Keratinocyte (primary cell): ENCODE results near the gene TIAL1. TPM values are rescaled to one million over a fixed set of nuclear protein-coding genes. Genes with fewer than 3 reads are reported as not detected.

ENCODE experiments used
- DNase-seq: peaks from one replicate; pipeline ENCODE4 v3.0.0-alpha.2; 2011; ENCODE audit warnings: low read depth, missing footprints, low spot score
- FAIRE-seq: peaks from 2 replicates; lab custom pipeline; 2011; peaks lifted over from hg19 to GRCh38; lab: Jason Lieb, UNC
- H2AFZ ChIP-seq: 2 replicates; pipeline ENCODE4 v1.6.0; 2012; ENCODE audit warnings: low read length, control low read depth, inconsistent platforms; ENCODE audit not compliant: control insufficient read depth
- H3K27ac ChIP-seq: 2 replicates; pipeline ENCODE4 v1.5.1; 2011; ENCODE audit warnings: low read length; ENCODE audit not compliant: control insufficient read depth, insufficient read depth
- H3K27me3 ChIP-seq: 3 replicates; pipeline ENCODE4 v1.6.0; 2011; ENCODE audit warnings: low read length; ENCODE audit not compliant: control insufficient read depth, insufficient read depth; ENCODE audit errors: extremely low read depth
- H3K36me3 ChIP-seq, 2 experiments: 2 replicates in 1 of 2; 3 replicates in 1 of 2; pipeline ENCODE4 v1.5.1; 2011; ENCODE audit warnings: low read length in 2 of 2, mild to moderate bottlenecking in 1 of 2; ENCODE audit not compliant: control insufficient read depth in 2 of 2, insufficient read depth in 2 of 2; ENCODE audit errors: extremely low read depth in 1 of 2
- H3K4me1 ChIP-seq: 3 replicates; pipeline ENCODE4 v1.5.1; 2011; ENCODE audit warnings: low read length; ENCODE audit not compliant: control insufficient read depth, insufficient read depth; ENCODE audit errors: extremely low read depth
- H3K4me2 ChIP-seq: 3 replicates; pipeline ENCODE4 v1.6.0; 2011; ENCODE audit warnings: low read depth, low read length; ENCODE audit not compliant: control insufficient read depth, insufficient read depth; ENCODE audit errors: extremely low read depth
- H3K4me3 ChIP-seq, 3 experiments: fragments of 200-600 bp in 1 of 3; sonication (generic) in 1 of 3; 2 replicates in 2 of 3; 3 replicates in 1 of 3; pipeline ENCODE4 v1.5.1; 2011 to 2016; ENCODE audit warnings: low read length in 3 of 3, mild to moderate bottlenecking in 3 of 3, control low read depth in 2 of 3, inconsistent platforms in 1 of 3, low read depth in 1 of 3, mixed read lengths in 1 of 3, mixed run types in 1 of 3, moderate library complexity in 1 of 3; ENCODE audit not compliant: control insufficient read depth in 2 of 3, insufficient read depth in 2 of 3; ENCODE audit errors: extremely low read depth in 1 of 3
- H3K79me2 ChIP-seq: 2 replicates; pipeline ENCODE4 v1.6.0; 2012; ENCODE audit warnings: low read length; ENCODE audit not compliant: control insufficient read depth, insufficient read depth
- H3K9ac ChIP-seq: 3 replicates; pipeline ENCODE4 v1.6.0; 2011; ENCODE audit warnings: low read length; ENCODE audit not compliant: control insufficient read depth, insufficient read depth; ENCODE audit errors: extremely low read depth
- H3K9me1 ChIP-seq: 3 replicates; pipeline ENCODE4 v1.6.0; 2011; ENCODE audit warnings: low read length; ENCODE audit not compliant: control insufficient read depth, insufficient read depth; ENCODE audit errors: extremely low read depth
- H3K9me3 ChIP-seq: 2 replicates; pipeline ENCODE4 v1.5.1; 2012; ENCODE audit warnings: low read depth, low read length; ENCODE audit not compliant: control insufficient read depth
- H4K20me1 ChIP-seq: 3 replicates; pipeline ENCODE4 v1.6.0; 2011; ENCODE audit warnings: low read length; ENCODE audit not compliant: control insufficient read depth, insufficient read depth; ENCODE audit errors: extremely low read depth
- EZH2 ChIP-seq: IDR thresholded peaks from one replicate; pipeline ENCODE4 v1.6.1; 2012; ENCODE audit warnings: inconsistent platforms, mild to moderate bottlenecking, low read length, moderate library complexity
- dilution Hi-C: fragments of 300-500 bp; cut with MboI; formaldehyde crosslinking; loops from one replicate; pipeline ENCODE4 v1.7.0; 2020; ENCODE audit warnings: low sequenced_read_pairs; ENCODE audit not compliant: extremely low pct_ligation_motif_present
- polyA plus RNA-seq, 5 experiments: library from polyadenylated mRNA; depleted of rRNA in 3 of 5; stranded (reverse) in 3 of 5; stranded (forward) in 1 of 5; unstranded in 1 of 5; fragments of >200 nt; gene quantifications; 1 replicate in 1 of 5; 2 replicates in 3 of 5; 3 replicates in 1 of 5; pipeline versions ENCODE4 v1.2.1 to v1.2.3, GENCODE V29; 2011 to 2012; ENCODE audit warnings: missing spikeins in 2 of 5, low read depth in 1 of 5, low replicate concordance in 1 of 5
- TF ChIP-seq, protein P1 (sequence below), 3 experiments: IDR thresholded peaks in 1 of 3; conservative IDR thresholded peaks in 1 of 3; optimal IDR thresholded peaks in 1 of 3; 2 replicates in 2 of 3; 3 replicates in 1 of 3; pipeline versions ENCODE3 to v1.5.1; 2011; ENCODE audit warnings: low read length in 3 of 3, mild to moderate bottlenecking in 3 of 3, moderate library complexity in 2 of 3, control low read depth in 1 of 3, inconsistent platforms in 1 of 3; ENCODE audit not compliant: insufficient read depth in 2 of 3; ENCODE audit errors: extremely low read depth in 1 of 3

TIAL1 gene
- polyA plus RNA-seq, 1 donor (not counting 4 experiments of a cell fraction or from before 2014, with no cell fraction given): 117 TPM

DNA sequence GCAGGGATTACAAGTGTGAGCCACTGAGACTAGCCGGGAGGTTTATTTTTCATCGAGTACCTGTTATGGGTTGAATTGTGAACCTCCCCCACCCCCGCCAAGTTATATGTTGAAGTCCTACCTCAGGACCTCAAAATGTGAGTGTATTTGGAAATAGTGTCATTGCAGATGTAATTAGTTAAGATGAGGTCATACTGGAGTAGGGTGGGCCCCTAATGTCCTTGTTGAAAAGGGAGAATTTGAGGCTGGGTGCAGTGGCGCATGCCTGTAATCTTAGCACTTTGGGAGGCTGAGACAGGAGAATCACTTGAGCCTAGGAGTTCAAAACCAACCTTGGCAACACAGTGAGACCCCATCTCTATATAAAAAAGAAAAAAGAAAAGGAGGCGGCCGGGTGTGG, 43.6 kb upstream of the TIAL1 start:
- Histone ChIP-seq H3K4me2 (no peak overlapping the region), H3K9ac (no peak overlapping the region), H4K20me1 (no peaks in the 10 kb centered on the region), H3K27me3 (no peaks in the 10 kb centered on the region), H2AFZ (no peak overlapping the region), H3K9me3 (peaks cover 6% of the 10 kb centered on the region), H3K27ac (no peak overlapping the region), H3K79me2 (no peaks in the 10 kb centered on the region), H3K9me1 (no peaks in the 10 kb centered on the region), H3K4me3 (no peak overlapping the region), H3K4me1 (no peaks in the 10 kb centered on the region), H3K36me3 (no peaks in the 10 kb centered on the region)
- FAIRE-seq (no peak), DNase-seq (no peak)
- no peak for TF ChIP-seq EZH2
- TF ChIP-seq, protein P1, sequence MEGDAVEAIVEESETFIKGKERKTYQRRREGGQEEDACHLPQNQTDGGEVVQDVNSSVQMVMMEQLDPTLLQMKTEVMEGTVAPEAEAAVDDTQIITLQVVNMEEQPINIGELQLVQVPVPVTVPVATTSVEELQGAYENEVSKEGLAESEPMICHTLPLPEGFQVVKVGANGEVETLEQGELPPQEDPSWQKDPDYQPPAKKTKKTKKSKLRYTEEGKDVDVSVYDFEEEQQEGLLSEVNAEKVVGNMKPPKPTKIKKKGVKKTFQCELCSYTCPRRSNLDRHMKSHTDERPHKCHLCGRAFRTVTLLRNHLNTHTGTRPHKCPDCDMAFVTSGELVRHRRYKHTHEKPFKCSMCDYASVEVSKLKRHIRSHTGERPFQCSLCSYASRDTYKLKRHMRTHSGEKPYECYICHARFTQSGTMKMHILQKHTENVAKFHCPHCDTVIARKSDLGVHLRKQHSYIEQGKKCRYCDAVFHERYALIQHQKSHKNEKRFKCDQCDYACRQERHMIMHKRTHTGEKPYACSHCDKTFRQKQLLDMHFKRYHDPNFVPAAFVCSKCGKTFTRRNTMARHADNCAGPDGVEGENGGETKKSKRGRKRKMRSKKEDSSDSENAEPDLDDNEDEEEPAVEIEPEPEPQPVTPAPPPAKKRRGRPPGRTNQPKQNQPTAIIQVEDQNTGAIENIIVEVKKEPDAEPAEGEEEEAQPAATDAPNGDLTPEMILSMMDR (optimal IDR thresholded peaks at IDR 0.05 in 1 of 3, IDR thresholded peaks at IDR 0.05 in 1 of 3, conservative IDR thresholded peaks at IDR 0.05 in 1 of 3; ENCODE audit: extremely low read depth in 1 of 3, insufficient read depth in 2 of 3, low read length in 3 of 3): no peak
- dilution Hi-C loops: no loop called here

DNA sequence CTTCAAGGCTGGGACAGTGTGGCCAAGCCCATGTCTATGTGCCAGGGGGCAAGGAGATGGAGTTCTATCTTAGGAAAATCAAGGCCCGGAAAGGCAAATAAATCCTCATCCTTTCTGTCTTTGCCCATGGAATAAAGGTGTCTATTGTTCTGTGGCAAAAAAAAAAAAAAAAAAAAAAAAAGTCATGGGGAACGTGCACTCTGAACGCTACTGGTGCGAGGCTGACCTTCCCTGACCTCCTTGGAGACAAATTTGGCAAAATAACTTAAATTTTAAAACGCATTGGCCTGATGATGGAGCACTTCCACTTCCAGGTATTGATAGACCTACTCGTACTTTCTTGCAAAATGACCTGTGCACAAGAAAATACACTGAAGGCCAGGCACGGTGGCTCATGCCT, 42.2 kb upstream of the TIAL1 start:
- TF ChIP-seq EZH2: no peak
- TF ChIP-seq, protein P1 (optimal IDR thresholded peaks at IDR 0.05 in 1 of 3, IDR thresholded peaks at IDR 0.05 in 1 of 3, conservative IDR thresholded peaks at IDR 0.05 in 1 of 3; ENCODE audit: extremely low read depth in 1 of 3, insufficient read depth in 2 of 3, low read length in 3 of 3): no peak

More for the DNA sequence above, 42.2 kb upstream of the TIAL1 start:
- Histone ChIP-seq H3K36me3 (no peaks in the 10 kb centered on the region), H3K79me2 (no peaks in the 10 kb centered on the region), H3K27me3 (no peaks in the 10 kb centered on the region), H3K27ac (no peak overlapping the region), H4K20me1 (no peaks in the 10 kb centered on the region), H3K9me1 (no peaks in the 10 kb centered on the region), H3K9ac (no peak overlapping the region), H3K4me2 (no peak overlapping the region), H3K4me1 (no peaks in the 10 kb centered on the region), H3K4me3 (no peak overlapping the region), H3K9me3 (no peaks in the 10 kb centered on the region), H2AFZ (no peak overlapping the region)
- FAIRE-seq: no peak
- no peak for DNase-seq
- dilution Hi-C loops: no loop called here
